Pericardium fibroblast (primary cell): ENCODE measurements around the gene NRBF2. TPM values are rescaled to one million over a fixed set of nuclear protein-coding genes. Genes with fewer than 3 reads are reported as not detected.

Experiments
- total RNA-seq: library from RNA; depleted of rRNA; stranded (reverse); fragments of >200 nt; gene quantifications from 2 replicates; pipeline ENCODE4 v1.2.3, GENCODE V29; 2015

Gene NRBF2
- 20.5 and 23.9 TPM in 2 replicates for total RNA-seq

GRCh38 chr10:63133056-63133820, at the start of gene NRBF2:
TSS of gene NRBF2 (plus strand) at chr10:63133328. CDS start at chr10:63133471, 143 bp downstream.

